Measurements from ENCODE around the gene LRPPRC.
"Not testable (repeated sequence)": the region's sequence is repeated elsewhere in the genome, so short reads cannot be mapped to it uniquely, and the experiment has no call there.

The LRPPRC gene

DNA sequence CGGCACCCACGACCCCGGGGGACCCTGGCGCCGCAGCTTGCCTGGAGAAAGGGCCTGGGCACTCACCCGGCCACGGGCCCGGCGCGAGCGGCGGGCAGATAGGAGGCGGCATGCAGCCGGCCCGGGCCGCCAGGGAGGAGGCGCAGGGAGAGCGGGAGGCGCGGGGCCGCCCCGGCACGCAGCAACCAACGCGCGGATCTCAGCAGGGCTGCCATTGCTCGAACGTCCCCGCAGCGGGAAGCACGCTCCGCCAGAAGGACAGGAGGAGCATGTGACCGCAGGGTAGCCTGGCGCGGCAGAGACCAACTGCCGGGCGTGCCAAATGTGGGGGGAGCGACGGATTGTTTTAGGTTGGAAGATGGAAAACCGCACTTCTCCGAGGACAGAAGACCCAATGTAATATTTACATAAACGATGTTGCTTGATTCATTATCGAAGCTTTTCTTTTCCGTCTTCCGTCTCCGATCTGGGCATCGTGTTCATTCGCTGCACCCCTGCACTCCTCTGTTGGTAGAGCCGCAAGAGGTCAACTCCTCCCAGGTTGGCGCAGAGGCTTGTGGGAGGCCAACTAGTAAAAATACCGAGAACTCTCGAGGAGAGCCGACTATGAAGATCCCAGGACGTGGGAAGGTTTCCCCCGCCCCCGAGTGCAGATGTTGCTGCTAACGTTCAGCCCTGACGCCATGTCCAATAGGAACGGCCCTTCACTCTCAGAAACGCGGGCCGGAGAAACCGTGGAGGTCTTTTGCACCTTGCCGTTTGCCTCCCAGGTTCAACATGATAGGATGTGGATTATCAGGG is at the start of gene LRPPRC:
LRPPRC (minus strand) TSS at position 257 of the 801 bp plus-strand sequence; CDS start at position 215, 42 bp downstream.
- peak; percentile 81 for DNase-seq (ENCODE audit: low read depth)

DNA sequence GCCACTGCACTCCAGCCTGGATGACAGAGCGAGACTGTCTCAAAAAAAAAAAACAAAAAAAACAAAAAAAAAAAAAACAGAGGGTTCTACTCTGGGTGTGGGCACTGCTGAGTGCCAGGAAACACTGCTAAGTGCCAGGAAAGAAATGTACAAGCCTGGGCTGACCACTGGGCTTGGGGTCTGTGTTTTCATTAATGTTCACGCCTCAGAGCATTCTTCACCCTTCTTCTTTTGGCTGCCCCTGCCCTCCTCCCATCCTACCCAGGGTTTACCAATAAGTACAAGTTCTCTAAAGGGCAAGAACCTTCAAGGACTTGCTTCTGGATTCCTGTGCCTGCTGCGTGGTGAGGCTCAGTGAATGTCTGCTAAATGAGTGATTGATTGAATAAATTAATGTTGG is 49.3 kb upstream of the LRPPRC start:
- DNase-seq (ENCODE audit: low read depth): no peak

DNA sequence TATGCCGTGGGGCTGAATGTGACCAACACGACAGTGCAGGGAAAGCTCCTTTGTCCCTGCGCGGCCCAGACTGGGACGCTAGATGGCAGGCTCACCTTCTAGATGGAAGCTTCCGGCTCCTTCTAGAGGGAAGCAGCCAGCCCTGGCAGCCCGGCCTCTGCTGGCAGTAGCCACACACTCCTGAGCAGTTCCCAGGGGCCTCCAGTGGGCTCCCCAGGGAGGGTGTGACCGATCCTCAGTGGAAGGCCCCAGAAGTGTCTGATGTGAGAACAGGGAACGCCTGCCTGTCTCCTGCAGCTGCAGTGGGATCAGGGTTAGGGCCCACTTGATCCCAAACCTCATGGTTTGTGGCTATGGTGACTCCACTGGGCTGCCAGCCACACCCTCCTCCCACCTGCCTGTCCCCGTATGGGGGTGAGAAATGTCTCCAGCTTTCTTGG is 48.5 kb upstream of the LRPPRC start:
- DNase-seq (ENCODE audit: low read depth): peak; percentile 23

DNA sequence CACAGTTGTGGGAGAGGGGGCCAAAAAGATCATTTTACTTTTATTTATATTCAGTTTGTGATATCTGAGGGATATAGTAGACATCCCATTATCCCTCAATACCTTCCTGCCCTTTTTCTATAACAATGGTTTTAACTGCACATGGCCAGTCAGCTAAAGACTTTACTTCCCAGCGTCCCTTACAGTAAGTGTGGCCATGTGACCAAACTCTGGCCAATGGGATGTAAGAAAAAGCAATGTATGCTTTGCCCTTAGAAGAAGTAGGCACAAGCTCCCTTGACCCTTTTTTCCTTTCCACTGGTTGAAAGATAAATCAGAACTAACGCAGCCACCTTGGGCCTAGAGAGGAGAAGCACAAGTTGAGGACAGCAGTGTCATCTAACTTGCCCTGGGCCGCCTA is 44.6 kb upstream of the LRPPRC start:
- no peak for DNase-seq (ENCODE audit: low read depth)

DNA sequence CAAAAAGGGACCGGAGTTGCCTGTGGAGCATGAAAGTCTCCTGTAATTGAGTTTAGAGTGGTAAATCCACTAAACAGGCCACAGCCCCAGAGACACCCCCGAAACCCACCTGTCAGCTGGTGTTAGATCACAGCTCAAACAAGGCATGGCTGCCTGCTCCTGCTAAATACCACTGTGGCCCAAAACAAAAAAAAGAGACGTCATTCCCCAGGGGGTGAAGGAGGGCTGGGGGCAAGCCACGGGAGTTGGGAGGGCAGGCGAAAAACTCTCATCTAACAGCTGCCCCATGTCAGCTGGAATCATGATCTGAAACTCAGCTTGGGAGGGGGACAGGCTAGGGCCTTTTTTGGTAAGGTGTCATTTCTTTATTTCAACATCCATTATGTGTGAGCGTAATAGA is 42.5 kb upstream of the LRPPRC start:
- DNase-seq (ENCODE audit: low read depth): no peak

DNA sequence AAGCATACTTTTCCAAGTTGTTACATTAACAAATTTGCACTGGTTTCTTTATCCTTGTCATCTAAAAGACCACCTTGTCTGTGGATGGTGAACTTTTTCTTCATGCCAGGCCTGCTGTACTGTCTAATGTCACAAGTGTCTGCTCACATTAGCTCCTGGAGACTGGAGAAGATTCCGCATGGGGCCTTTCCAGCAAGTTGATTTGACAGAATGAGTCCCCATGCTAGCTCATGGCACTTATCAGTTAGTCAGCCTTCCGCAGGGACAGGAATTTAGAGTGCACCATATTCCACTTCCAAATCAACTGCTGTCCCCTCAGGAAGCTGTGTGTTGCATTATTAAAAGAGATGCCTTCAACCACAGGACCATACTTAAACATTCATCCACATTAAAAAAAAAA is 41.4 kb upstream of the LRPPRC start:
- no peak for DNase-seq (ENCODE audit: low read depth)

DNA sequence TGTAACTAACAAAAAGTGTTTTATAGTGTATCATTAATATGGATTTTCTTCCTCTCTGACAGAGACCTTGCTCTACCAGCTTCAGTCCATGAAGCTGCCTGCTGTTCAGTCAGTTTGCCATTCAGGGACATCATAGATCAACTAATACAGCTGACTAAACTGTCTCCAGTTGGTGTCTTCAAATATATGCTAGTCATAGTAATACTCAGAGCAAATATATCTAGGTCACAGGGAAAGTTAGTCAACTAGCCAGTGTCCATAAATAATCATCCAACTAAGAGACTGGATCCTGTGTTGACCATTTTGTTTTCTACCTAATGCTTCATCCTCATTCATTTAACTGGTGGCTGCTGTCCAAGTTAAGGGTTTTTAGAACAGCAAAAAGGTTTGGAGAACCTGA is 38.2 kb upstream of the LRPPRC start:
- DNase-seq (ENCODE audit: low read depth): no peak

DNA sequence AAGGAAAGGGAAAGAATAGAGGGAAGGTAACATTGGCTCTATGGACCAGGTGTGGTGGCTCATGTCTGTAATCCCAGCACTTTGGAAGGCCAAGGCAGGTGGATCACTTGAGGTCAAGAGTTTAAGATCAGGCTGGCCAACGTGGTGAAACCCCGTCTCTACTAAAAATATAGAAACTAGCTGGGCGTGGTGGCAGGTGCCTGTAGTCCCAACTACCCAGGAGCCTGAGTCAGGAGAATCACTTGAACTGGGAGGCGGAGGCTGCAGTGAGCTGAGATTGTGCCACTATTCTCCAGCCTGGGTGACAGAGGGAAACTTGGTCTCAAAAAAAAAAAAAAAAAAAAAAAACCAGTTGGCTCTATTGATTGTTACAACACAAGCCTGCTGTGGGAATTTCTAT is 31.3 kb upstream of the LRPPRC start:
- DNase-seq (ENCODE audit: low read depth): not testable (repeated sequence)

DNA sequence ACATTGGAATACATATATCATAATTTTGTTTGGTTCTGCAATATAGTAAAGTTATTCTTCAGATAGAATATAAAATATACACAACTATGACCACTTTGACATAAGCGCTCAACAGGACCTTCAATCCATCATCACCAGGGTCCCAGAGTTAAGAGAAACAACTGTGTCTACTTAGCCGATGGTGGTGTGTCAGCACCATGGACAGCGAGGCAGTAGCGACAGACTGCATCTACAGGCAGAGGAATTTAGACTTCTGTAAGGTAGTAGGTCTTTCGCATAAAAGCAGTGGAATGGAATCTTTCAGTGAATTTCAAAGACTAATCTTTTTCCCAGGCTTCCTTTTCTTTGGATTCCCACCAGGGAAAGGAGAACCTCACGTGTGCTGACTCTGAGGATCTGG is 20.5 kb upstream of the LRPPRC start:
- no peak for DNase-seq (ENCODE audit: low read depth)

DNA sequence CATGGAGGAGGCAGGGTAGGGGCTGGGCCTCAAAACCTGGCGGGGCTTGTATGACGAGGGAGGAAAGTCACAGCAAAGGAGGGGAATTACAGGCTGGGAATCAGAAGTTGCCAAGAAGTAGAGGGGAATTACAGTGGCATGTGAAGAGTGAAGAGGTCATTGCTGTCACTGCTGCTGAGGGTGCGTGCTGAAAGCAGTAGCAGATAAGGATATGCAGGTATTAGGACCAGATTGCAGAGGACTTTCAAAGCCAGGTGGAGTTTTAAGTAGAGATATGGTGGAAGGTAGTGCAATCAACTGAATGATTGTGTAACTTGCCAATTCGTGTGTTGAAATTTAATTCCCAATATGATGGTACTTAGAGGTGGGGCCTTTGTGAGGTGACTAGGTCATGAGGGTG is 19.4 kb upstream of the LRPPRC start:
- DNase-seq (ENCODE audit: low read depth): no peak

DNA sequence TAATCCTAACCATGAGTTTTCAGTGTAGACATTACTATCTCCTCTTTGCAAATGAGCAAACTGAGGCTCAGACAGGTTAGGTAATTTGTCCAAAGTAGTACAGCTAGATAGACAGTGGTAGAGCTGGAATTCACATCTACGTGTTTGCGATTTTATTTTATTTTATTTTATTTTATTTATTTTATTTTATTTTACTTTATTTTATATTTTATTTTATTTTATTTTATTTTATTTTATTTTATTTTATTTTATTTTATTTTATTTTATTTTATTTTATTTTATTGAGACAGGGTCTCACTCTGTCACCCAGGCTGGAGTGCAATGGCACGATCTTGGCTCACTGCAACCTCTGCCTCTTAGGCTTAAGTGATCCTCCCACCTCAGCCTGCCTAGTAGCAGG is 17.4 kb upstream of the LRPPRC start:
- not testable (repeated sequence) for DNase-seq (ENCODE audit: low read depth)

DNA sequence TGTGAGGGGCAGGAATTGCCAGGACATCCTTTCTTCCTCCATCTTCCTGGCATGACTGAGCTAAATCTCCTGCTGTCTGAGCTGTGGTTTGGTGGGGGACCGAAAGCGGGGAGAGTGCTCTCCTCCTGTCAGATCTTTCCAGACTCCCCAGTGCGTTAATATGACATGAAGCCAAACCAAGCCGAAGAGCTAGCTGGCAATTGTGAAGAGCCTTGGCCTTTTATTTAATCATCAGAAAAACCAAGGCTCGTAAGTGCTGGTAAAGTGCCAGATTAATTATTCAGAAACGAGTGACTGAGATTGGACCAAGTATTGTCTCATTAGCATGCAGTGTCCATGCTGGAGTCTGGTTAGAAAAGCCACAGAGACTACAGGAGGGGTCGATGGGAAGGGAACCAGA is 14.5 kb upstream of the LRPPRC start:
- no peak for DNase-seq (ENCODE audit: low read depth)

DNA sequence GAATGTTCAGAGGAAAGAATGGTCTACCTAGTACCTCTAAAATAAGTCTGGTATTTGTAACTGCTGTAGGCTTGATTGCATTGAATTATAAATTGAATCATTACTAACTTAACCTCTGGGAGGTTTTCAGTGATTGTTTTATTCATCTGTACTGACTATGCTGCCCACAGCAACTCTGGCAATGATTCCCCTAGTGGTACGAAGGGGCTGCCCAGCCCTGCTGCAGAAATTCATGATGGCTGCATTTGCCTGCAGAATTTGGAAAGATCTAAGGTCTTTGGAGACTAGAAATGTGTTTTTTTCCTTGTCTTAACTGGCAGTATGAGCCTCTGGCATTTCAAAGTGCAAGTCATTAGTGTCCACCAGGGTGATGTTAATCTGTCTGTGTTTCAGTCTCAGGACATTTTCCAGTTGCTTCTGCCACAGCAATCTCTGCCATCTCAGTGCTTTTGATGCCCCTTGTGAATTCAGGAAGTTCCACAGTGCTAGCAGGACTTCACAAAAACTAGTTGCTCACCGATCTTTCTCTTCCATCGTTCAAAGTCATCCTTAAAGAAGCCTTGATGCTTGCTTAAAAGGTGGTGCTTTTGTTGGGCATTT is 13.4 kb upstream of the LRPPRC start:
- no peak for DNase-seq (ENCODE audit: low read depth)

DNA sequence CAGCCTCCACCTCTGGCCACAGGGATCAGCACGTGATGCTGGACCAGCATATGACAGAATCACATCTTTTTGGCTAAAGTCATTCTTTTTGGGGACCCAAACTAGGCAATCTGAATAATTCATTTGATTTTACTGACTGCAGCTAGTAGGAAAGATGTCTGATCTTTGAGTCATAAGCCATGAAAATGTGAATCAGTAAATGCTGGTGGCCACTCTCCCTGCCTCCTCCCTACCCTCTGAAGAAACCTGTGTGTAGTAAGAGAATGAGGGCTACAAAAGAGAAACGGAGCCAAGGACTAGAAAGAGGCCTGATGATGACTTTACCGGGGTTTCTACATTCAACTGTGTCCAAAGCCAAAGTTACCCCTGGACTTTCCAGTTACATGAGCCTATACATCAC is 10.1 kb upstream of the LRPPRC start:
- peak; percentile 11 for DNase-seq (ENCODE audit: low read depth)

DNA sequence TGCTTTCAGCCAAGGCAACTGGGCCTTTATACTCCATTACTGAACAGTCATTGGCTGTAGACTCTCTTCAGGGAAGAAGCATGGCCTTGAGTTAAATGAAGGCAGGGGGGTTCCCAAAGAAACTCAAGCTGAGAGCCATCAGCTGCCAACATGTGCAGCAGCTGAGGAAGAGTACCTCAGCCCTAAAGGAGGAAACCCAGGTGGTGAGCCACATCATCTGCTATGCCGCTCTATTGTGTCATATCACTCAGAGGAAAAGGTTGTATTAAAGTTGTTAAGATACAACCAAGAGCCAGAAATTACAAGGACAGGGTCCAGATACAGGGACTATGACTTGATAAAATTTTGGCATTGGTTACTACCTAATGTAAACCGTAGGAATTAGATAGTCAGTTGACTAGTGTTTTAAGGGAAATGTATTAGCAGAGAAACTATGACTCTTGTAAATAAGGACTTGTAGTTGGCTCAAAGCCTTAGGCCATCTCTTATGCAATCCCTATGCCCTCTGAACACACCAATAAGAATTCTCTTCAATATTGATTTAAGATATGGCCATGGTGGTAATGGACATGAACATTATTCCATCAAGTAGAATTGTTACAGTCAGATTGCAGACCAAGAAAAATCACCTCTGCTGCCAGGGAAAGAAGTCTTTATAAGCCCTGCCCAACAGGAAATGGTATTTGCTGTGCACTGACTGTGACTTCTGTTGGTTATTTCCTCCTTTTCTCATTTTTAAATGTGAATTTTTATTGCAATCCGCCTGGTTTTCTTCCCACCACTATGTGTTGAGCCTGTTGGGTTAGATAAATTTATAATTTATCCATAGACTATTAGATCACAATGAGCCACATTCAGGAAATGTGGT is 9.2 kb upstream of the LRPPRC start:
- no peak for DNase-seq (ENCODE audit: low read depth)

DNA sequence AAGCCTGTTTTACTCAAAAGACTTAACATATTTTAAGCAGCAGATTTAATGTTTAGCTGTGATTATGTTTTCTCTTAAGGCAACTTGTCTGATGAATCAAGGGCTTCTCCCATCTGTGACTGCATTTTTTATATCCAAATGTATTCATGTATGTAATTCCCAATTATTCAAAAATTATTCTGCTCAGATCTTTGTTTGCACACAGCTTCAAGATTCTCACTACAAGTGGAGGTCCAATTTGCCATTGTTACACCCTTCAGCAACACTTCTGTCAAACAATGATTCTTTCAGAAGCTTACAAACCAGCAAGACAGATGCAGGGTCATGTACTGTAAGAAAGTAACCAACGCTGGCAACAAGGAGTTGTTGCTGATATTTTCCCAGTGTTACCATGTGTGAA is 5.9 kb upstream of the LRPPRC start:
- DNase-seq (ENCODE audit: low read depth): no peak

DNA sequence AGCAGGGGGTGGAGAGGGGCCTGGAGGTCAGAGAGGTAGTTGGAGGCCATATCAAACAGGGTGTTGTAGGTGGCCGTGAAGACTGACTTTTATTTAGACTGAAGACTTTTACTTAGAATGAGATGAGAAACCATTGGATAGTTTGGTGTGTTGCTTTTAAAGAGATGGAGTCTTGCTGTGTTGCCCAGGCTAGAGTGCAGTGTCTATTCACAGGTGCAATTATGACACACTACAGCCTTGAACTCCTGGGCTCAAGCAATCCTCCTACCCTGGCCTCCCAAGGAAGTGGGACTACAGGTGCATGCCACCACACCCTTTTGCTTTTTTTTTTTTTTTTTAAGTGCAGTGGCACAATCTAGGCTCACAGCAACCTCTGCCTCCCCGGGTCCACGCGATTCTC is 2.5 kb upstream of the LRPPRC start:
- DNase-seq (ENCODE audit: low read depth): no peak

DNA sequence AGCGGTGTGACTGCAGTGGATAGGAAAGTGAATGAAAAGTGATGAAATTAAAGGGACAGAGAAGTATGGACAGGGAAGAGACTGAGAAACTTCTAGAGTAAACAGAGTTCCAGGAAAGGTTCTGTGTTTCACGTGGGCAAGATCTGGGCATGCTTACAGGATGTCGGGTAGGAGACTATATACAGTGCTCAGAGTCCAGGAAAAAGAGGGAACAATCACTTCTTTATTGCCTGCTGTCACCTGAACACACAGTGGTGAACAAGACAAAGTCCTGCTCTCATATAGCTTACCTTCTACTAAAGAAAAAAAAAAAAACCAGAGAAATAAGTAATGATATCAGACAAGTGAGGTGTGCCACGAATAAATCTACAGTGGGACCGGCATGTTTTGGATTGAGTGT is 2.4 kb downstream of the LRPPRC start:
- no peak for DNase-seq (ENCODE audit: low read depth)

DNA sequence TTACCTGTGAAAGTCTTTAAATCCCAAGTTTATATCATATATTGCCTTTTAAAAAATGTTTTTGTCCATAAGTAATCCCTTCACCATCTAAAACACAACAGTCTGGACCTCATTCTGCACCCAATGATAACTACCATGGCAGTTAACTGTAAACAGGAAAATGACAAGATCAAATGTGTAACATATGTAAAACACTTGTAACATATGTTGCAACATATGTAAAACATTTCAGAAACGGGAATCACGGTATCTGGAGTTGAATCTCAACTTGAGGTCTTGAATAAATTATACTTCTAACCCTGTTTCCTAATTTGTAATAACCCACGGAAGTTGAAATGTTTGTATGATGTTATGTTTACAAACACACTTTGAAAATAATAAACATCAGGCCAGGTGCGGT is 6.2 kb downstream of the LRPPRC start:
- no peak for DNase-seq (ENCODE audit: low read depth)

DNA sequence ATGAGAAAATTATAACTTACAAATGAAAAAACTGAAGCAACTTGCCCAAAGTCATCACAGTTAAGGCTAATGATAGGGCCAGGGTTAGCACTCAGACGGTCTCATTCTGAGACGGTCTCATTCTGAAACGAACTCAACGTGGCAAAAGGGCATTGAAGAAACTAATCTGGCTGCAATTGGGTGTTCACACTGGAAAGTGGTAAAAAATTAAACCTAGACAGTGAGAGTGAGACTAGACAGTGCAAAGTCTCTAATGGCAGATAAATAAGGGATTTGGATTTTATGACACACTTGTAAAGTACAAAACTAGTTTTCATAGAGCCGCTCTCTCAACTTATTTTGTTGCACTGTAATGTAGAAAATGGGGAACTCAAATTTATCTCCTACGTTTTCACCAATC is 9.2 kb downstream of the LRPPRC start:
- no peak for DNase-seq (ENCODE audit: low read depth)

DNA sequence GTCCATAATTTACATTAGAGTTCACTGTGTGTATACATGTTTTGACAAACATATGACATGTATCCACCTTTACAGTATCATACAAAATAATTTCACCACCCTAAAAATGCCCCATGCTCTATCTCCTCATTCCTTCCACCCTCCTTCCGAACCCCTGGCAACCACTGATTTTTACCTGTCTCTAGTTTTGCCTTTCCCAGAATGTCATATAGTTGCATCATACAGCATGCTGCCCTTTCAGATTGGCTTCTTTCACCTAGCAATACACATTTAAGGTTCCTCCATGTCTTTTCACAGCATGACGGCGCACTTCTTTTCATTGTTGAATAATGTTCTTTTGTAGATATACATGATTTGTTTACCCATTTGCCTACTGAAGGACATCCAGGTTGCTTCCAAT is 10.4 kb downstream of the LRPPRC start:
- no peak for DNase-seq (ENCODE audit: low read depth)

DNA sequence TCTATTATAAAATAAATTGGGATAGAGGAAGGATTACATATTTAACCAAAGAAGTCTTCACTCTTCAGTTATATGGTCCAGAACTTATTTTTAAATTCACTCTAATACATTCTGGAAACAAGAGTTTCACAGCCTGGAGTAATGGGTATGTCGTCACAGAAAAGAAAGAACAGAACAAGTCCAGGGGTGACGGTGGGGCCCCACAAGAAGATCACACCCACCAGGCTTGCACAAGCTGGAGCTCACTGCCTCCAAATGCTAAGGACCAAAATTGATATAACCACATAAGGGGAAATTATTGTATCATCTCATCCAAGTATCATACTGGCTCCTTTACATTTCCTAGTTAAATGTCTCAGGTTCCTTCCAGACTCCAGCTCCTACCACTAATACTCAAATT is 11.3 kb downstream of the LRPPRC start:
- no peak for DNase-seq (ENCODE audit: low read depth)

DNA sequence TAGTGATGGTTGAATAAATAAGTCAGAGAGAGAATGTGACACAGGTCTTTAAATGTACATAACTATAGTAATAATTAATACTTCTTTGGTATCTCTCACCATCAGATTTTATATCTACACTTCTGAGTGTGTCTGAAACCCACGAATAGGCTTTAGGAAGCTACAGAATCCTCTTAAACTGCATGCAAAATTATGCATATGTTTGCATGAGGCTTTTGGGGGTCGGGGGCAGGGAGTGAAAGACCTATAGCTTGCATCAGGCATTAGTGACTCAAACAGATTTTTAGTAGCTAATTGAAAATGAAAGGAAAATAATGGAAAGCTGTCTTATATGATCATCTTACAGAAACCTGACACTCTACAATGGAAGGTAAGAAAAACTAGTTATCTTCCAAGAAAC is 14.9 kb downstream of the LRPPRC start:
- no peak for DNase-seq (ENCODE audit: low read depth)

All from GM04503 (cell line).